H9 (cell line): ENCODE measurements around the gene IVL. TPM values are rescaled to one million over a fixed set of nuclear protein-coding genes. Genes with fewer than 3 reads are reported as not detected.

ENCODE experiments used
- DNase-seq: peaks from one replicate; pipeline ENCODE4 v3.0.0-alpha.2; 2017
- H2AFZ ChIP-seq: one replicate; pipeline ENCODE4 v1.6.1; 2013; ENCODE audit warnings: mild to moderate bottlenecking, low read length, control low read depth, moderate library complexity
- H2AK5ac ChIP-seq: 2 replicates; pipeline ENCODE4 v1.6.1; 2013; ENCODE audit warnings: low read length, control low read depth, mixed read lengths; ENCODE audit not compliant: insufficient read length
- H2BK120ac ChIP-seq: one replicate; pipeline ENCODE4 v1.6.1; 2013; ENCODE audit warnings: low read depth, mild to moderate bottlenecking, low read length, control low read depth, inconsistent platforms; ENCODE audit not compliant: poor library complexity, severe bottlenecking
- H2BK12ac ChIP-seq: 2 replicates; pipeline ENCODE4 v1.6.1; 2013; ENCODE audit warnings: low read length, control low read depth, mixed read lengths, low read depth; ENCODE audit not compliant: insufficient read length
- H2BK15ac ChIP-seq: 2 replicates; pipeline ENCODE4 v1.6.1; 2013; ENCODE audit warnings: low read depth, low read length, control low read depth
- H2BK20ac ChIP-seq: one replicate; pipeline ENCODE4 v1.6.1; 2013; ENCODE audit warnings: low read depth, mild to moderate bottlenecking, low read length, control low read depth, inconsistent platforms; ENCODE audit not compliant: poor library complexity, severe bottlenecking
- H2BK5ac ChIP-seq: 2 replicates; pipeline ENCODE4 v1.6.1; 2013; ENCODE audit warnings: low read length, control low read depth, mixed read lengths; ENCODE audit not compliant: insufficient read length
- H3K14ac ChIP-seq: 2 replicates; pipeline ENCODE4 v1.6.1; 2013; ENCODE audit warnings: low read length, control low read depth; ENCODE audit not compliant: insufficient read depth
- H3K18ac ChIP-seq: 2 replicates; pipeline ENCODE4 v1.6.1; 2013; ENCODE audit warnings: low read depth, mild to moderate bottlenecking, mixed read lengths, low read length, control low read depth; ENCODE audit not compliant: insufficient read length
- H3K23ac ChIP-seq: 2 replicates; pipeline ENCODE4 v1.6.1; 2013; ENCODE audit warnings: low read length, control low read depth, mixed read lengths, low read depth; ENCODE audit not compliant: insufficient read length
- H3K23me2 ChIP-seq: 2 replicates; pipeline ENCODE4 v1.6.1; 2013; ENCODE audit warnings: low read depth, mild to moderate bottlenecking, mixed read lengths, low read length, control low read depth; ENCODE audit not compliant: insufficient read length, poor library complexity, severe bottlenecking
- H3K27ac ChIP-seq: 2 replicates; pipeline ENCODE4 v1.5.1; 2013; ENCODE audit warnings: low read length, control low read depth, mixed read lengths, low read depth; ENCODE audit not compliant: insufficient read length
- H3K27me3 ChIP-seq: 2 replicates; pipeline ENCODE4 v1.6.1; 2013; ENCODE audit warnings: low read length, control low read depth, inconsistent platforms; ENCODE audit not compliant: insufficient read depth
- H3K4ac ChIP-seq: 2 replicates; pipeline ENCODE4 v1.6.1; 2013; ENCODE audit warnings: low read depth, mild to moderate bottlenecking, control low read depth, inconsistent platforms, low read length, moderate library complexity
- H3K4me1 ChIP-seq: 2 replicates; pipeline ENCODE4 v1.6.1; 2013; ENCODE audit warnings: low read length, control low read depth, inconsistent platforms; ENCODE audit not compliant: insufficient read depth
- H3K4me2 ChIP-seq: 2 replicates; pipeline ENCODE4 v1.6.1; 2013; ENCODE audit warnings: low read length, control low read depth, mixed read lengths; ENCODE audit not compliant: insufficient read length, insufficient read depth
- H3K56ac ChIP-seq: 2 replicates; pipeline ENCODE4 v1.6.1; 2013; ENCODE audit warnings: low read depth, mild to moderate bottlenecking, mixed read lengths, low read length, control low read depth; ENCODE audit not compliant: insufficient read length
- H3K79me1 ChIP-seq: 2 replicates; pipeline ENCODE4 v1.6.1; 2013; ENCODE audit warnings: low read depth, mild to moderate bottlenecking, moderate library complexity, low read length, control low read depth, inconsistent platforms; ENCODE audit not compliant: insufficient read depth, poor library complexity, severe bottlenecking
- H3K79me2 ChIP-seq: 2 replicates; pipeline ENCODE4 v1.6.1; 2013; ENCODE audit warnings: low read length, control low read depth, inconsistent platforms; ENCODE audit not compliant: insufficient read depth
- H3K9ac ChIP-seq: 2 replicates; pipeline ENCODE4 v1.6.1; 2013; ENCODE audit warnings: low read length, control low read depth, mixed read lengths; ENCODE audit not compliant: insufficient read length; ENCODE audit errors: extremely low read depth
- H3K9me3 ChIP-seq: one replicate; pipeline ENCODE4 v1.6.1; 2013; ENCODE audit warnings: low read depth, low read length, inconsistent platforms; ENCODE audit not compliant: control insufficient read depth
- H3T11ph ChIP-seq: one replicate; pipeline ENCODE4 v1.6.1; 2013; ENCODE audit warnings: mild to moderate bottlenecking, low read length, control low read depth, inconsistent platforms
- H4K20me1 ChIP-seq: one replicate; pipeline ENCODE4 v1.6.1; 2013; ENCODE audit not compliant: control insufficient read depth, insufficient read length, insufficient read depth
- H4K5ac ChIP-seq: 2 replicates; pipeline ENCODE4 v1.6.1; 2013; ENCODE audit warnings: low read depth, mild to moderate bottlenecking, mixed read lengths, low read length, control low read depth; ENCODE audit not compliant: insufficient read length
- H4K8ac ChIP-seq: replicated peaks from 2 replicates; pipeline ENCODE4 v1.6.1; 2013; ENCODE audit warnings: low read length, control low read depth, mixed read lengths, low read depth; ENCODE audit not compliant: insufficient read length
- H4K91ac ChIP-seq: 2 replicates; pipeline ENCODE4 v1.6.1; 2013; ENCODE audit warnings: low read depth, mild to moderate bottlenecking, moderate library complexity, mixed read lengths, low read length, control low read depth; ENCODE audit not compliant: insufficient read length
- H3K27ac Mint-ChIP-seq, 3 experiments: 2 replicates in 2 of 3; 3 replicates in 1 of 3; pipeline ENCODE4 v1.8.0; 2020 to 2021; ENCODE audit warnings: mixed read lengths in 3 of 3, mild to moderate bottlenecking in 1 of 3, moderate library complexity in 1 of 3
- H3K27me3 Mint-ChIP-seq: 2 replicates; pipeline ENCODE4 v1.8.0; 2021; ENCODE audit warnings: low read depth, mild to moderate bottlenecking, moderate library complexity, mixed read lengths
- H3K36me3 Mint-ChIP-seq, 3 experiments: 2 replicates in 2 of 3; 3 replicates in 1 of 3; pipeline ENCODE4 v1.8.0; 2020 to 2021; ENCODE audit warnings: low read depth in 3 of 3, mixed read lengths in 3 of 3; ENCODE audit not compliant: insufficient read depth in 1 of 3
- H3K4me1 Mint-ChIP-seq, 2 experiments: 2 replicates each; pipeline ENCODE4 v1.8.0; 2020; ENCODE audit warnings: mixed read lengths in 2 of 2
- H3K4me3 Mint-ChIP-seq, 2 experiments: 2 replicates in 1 of 2; 3 replicates in 1 of 2; pipeline ENCODE4 v1.8.0; 2020 to 2021; ENCODE audit warnings: mild to moderate bottlenecking in 2 of 2, mixed read lengths in 2 of 2, moderate library complexity in 1 of 2
- H3K9me3 Mint-ChIP-seq, 2 experiments: 2 replicates in 1 of 2; 3 replicates in 1 of 2; pipeline ENCODE4 v1.8.0; 2020; ENCODE audit warnings: mild to moderate bottlenecking in 2 of 2, mixed read lengths in 2 of 2, moderate library complexity in 1 of 2
- WGBS: extraction: QIAGEN DNeasy Blood & Tissue Kit; methylation state at CpG from one replicate; pipeline ENCODE4 v1.1.7; 2013; ENCODE audit warnings: missing lambda C conversion rate, low lambda C conversion rate, mixed read lengths; ENCODE audit not compliant: insufficient read length; ENCODE audit errors: extremely low coverage; 5-methylcytosine and 5-hydroxymethylcytosine counted together
- total RNA-seq: library from RNA; stranded (reverse); gene quantifications from 2 replicates; pipeline ENCODE4 v1.2.1, GENCODE V29; 2021
- TF ChIP-seq, protein P1 (sequence below): fragments of 200-600 bp; sonication (generic); conservative IDR thresholded peaks from 3 replicates; pipeline ENCODE4 v1.8.0; 2021; ENCODE audit warnings: antibody characterized with exemption, mild to moderate bottlenecking

IVL gene
- total RNA-seq, 1 experiment from 2014 or later = not detected

DNA sequence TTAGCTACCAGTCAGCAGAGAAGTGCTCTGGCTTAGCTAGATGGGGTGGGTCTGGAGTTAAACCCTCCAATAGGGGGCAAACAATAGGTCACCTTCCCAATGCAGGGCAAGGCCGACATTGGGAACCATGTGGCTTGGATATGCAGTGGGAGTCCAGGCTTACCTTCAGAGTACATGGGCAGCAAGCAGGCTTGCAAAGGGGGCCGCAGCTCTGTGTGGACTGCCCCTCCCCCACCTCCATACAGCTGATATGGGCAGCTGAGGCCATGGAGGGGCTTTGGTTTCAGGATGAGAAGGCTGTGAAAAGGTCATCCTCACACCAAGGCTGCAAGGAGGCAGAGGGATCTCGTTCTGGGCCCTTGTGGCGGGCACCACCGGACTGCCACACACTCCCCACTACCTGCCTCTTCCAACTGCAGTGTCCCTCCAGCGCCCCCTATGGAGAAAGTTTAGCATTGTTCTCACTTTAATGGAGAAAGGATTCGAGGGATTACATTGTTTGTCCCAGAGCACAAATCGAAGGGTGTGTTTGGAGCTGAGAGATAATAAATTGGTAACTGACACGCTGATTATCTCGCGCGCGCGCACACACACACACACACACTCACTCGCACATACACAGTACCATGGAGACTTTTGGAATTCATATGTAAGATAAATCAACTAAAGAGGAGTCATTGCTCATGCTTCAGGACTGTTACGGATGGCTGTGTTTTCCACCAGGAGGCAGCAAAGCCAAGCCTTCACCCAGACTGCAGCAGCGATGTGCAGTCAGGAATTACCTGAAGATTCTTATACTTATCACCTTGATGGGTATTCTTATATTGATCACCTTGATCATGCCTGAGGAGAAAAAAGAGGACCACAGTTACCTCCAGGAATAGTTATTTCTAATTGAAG is 37.3 kb upstream of the IVL start:
- no peaks in the 10 kb centered on the region for H3K27me3 ChIP-seq
- H2AK5ac ChIP-seq = no peak overlapping the region
- H3K14ac ChIP-seq = no peak overlapping the region
- H3K27me3 Mint-ChIP-seq = no peaks in the 10 kb centered on the region; the same call in none of the 2 replicates
- H2BK120ac ChIP-seq = no peak overlapping the region
- H3K9me3 ChIP-seq = peaks cover 2% of the 10 kb centered on the region
- H3K79me1 ChIP-seq = no peaks in the 10 kb centered on the region
- no peaks in the 10 kb centered on the region for H3K4me1 Mint-ChIP-seq
- H4K91ac ChIP-seq = no peak overlapping the region
- no peak overlapping the region for H2BK12ac ChIP-seq
- H2BK15ac ChIP-seq = no peak overlapping the region
- no peak overlapping the region for H3K56ac ChIP-seq
- WGBS = no CpG with 5 or more reads among the region's 17 CpGs
- H3K9ac ChIP-seq = no peak overlapping the region
- no peak overlapping the region for H3K4me2 ChIP-seq
- no peak overlapping the region for H3K27ac Mint-ChIP-seq
- peak; percentile 27 for DNase-seq
- no peak overlapping the region; a peak in 1 of 5 replicates for H3K4me3 Mint-ChIP-seq
- H3K9me3 Mint-ChIP-seq = peaks cover 7 to 13% of the 10 kb centered on the region in 2 experiments
- H3K36me3 Mint-ChIP-seq = no peaks in the 10 kb centered on the region
- H3K4me1 ChIP-seq = no peaks in the 10 kb centered on the region
- H2BK5ac ChIP-seq = no peak overlapping the region
- H3K4ac ChIP-seq = no peak overlapping the region
- H4K8ac ChIP-seq = no peak overlapping the region
- H3K79me2 ChIP-seq = no peaks in the 10 kb centered on the region
- no peaks in the 10 kb centered on the region for H4K20me1 ChIP-seq
- no peak overlapping the region for H3K18ac ChIP-seq
- no peak overlapping the region for H2AFZ ChIP-seq
- H3T11ph ChIP-seq = no peak overlapping the region
- no peak overlapping the region for H3K23ac ChIP-seq
- H4K5ac ChIP-seq = no peak overlapping the region
- TF ChIP-seq, protein P1, sequence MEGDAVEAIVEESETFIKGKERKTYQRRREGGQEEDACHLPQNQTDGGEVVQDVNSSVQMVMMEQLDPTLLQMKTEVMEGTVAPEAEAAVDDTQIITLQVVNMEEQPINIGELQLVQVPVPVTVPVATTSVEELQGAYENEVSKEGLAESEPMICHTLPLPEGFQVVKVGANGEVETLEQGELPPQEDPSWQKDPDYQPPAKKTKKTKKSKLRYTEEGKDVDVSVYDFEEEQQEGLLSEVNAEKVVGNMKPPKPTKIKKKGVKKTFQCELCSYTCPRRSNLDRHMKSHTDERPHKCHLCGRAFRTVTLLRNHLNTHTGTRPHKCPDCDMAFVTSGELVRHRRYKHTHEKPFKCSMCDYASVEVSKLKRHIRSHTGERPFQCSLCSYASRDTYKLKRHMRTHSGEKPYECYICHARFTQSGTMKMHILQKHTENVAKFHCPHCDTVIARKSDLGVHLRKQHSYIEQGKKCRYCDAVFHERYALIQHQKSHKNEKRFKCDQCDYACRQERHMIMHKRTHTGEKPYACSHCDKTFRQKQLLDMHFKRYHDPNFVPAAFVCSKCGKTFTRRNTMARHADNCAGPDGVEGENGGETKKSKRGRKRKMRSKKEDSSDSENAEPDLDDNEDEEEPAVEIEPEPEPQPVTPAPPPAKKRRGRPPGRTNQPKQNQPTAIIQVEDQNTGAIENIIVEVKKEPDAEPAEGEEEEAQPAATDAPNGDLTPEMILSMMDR = peak; percentile 74
- no peak overlapping the region for H3K27ac ChIP-seq
- no peaks in the 10 kb centered on the region for H3K23me2 ChIP-seq
- H2BK20ac ChIP-seq = no peak overlapping the region
